GM23248 (cell line): ENCODE results near the gene CSNK2A1.

ENCODE experiments used
- EZH2 ChIP-seq: fragments of 200-600 bp; sonication (generic); IDR thresholded peaks from 2 replicates; pipeline ENCODE4 v1.6.1; 2018; ENCODE audit warnings: antibody characterized with exemption, mild to moderate bottlenecking; ENCODE audit not compliant: insufficient read depth, poor library complexity, severe bottlenecking
- EZH2phosphoT487 ChIP-seq: fragments of 200-600 bp; sonication (generic); IDR thresholded peaks from 2 replicates; pipeline ENCODE4 v1.6.1; 2018; ENCODE audit warnings: antibody characterized with exemption, moderate library complexity, mild to moderate bottlenecking, low read depth; ENCODE audit not compliant: insufficient read depth

DNA sequence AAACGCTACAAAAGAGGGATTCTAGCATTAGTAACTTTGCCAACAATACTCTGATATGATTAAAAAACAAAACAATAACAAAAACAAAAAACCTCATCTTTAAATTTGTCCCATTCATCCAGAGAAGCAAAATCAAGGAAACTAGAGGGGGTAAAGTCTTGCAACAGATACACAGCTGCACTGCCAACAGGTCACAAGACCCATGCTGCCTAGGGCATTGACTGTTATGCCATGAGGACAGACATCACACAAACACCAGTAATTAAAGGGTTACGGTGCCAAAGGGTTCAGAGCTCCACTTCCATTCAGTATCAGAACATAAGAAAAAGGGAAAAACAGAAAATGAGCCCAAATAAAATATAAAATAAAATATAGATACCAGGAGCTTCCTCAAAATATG is 82.9 kb downstream of the CSNK2A1 start:
- TF ChIP-seq EZH2phosphoT487 = no peak
- no peak for TF ChIP-seq EZH2
